ENCODE data around the gene KIF26B.

Gene KIF26B

DNA sequence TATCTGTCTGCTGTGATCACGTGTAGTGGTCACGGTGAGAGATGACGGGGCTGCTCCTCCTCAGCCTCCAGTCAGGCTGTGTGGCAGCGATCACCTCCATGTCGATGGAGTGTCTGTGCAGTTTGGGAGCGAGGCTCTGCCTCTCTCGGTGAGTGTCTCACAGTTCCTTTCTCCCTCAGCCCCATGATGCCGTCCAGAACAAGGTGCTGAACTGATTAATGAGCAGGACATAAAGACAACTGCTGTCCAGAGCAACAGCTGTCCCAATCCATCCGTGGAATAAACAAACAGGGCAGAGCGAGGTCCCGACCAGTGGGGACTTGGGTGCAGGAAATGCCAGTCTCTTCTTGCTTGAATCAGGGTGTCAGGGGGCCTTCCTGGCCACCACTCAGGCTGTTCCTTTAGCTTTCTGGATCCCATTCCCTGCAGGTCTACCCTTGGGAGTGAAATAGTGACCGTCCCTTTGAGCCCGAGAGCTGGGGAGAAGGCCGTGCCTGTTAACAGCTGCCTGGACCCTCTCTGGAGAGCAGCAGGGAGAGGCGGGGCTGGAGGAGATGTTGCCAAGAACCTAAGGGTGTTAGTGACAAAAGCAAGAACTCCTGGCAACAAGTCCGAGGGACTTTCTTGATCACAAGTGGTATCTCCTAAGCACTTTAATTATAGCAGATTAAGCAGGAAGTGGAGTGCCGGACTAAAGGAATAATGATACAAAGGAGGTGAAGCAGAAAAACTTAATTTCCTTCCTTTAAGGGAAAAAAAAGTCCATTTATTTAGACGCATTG, 443.9 kb downstream of the KIF26B start:
- DNase-seq (ENCODE audit: low read depth): no peak

DNA sequence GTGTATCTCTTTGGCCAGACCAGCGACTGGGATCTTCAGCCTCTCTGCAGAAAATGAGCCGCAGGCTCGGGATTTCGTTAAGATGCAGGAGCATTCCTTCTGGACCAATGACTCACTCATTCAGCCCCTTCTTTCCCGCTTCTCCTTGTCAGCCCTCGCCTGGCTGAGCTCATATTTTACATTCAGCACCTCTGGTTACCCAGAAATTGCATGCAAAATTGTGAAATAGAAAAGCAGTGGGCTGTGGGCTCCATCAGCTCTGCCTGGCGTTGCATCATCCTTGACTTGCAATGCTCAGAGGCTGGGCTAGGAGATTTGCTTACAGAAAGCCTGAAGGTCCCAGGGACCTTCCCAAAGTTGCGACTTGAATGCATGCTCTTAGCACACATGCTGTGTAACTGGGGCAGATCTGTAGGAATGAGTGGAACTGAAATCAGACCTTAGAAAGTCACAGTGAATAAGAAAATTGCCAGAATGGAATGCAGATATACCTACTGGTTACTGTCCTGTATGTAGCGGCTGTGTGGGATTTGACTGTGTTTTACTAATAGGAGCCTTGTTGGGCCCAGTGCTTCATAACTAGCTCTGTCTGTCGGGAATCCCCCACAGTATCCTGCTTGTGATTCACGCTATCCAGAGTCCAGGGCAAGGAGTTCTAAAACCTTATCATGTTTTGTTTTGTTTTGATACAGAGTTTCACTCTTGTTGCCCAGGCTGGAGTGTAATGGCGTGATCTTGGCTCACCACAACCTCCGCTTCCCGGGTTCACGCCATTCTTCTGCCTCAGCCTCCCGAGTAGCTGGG, 444.8 kb downstream of the KIF26B start:
- DNase-seq (ENCODE audit: low read depth): no peak

DNA sequence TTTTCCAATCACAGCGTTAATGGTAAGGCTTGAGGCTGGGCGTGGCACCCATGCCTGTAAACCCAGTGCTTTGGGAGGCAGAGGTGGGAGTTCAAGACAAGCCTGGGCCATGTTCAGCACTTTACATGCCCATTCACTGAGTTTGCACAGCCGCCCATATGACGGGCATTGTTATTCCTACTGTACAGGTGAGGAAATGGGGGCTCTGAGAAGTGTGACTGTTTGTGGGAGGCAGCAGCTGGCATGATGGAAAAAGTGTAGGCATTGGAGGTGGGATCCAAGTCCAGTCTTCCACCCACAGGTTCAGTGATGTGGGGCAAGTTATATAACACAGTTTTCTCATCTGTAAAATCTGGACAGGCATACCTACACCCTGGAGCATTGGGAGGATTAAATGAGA, 445.9 kb downstream of the KIF26B start:
- DNase-seq (ENCODE audit: low read depth): no peak

DNA sequence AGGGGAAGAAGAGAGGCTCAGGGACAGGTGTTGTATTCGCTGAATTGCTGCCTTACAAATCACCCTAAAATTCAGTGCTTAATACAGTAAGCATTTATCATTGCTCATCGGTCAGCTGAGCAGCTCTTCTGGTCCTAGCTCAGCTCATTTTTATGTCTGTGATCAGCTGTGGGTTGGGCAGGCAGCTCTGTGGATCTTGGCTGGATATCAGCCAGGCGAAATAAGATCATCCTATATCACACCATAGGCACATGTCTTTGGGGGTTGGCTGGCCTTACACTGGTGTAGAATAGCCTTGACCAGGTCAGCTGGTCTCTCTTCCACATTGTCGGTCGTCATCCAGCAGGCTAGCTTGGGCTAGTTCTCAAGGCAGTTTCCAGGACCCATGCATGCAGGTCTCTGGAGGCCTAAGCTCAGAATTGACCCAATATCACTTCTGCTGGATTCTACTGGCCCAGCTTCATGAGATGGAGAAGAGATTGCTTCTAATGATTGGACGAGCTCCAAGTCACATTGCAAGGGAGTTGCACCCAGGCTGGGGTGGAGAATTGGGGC, 448.6 kb downstream of the KIF26B start:
- DNase-seq (ENCODE audit: low read depth): no peak

DNA sequence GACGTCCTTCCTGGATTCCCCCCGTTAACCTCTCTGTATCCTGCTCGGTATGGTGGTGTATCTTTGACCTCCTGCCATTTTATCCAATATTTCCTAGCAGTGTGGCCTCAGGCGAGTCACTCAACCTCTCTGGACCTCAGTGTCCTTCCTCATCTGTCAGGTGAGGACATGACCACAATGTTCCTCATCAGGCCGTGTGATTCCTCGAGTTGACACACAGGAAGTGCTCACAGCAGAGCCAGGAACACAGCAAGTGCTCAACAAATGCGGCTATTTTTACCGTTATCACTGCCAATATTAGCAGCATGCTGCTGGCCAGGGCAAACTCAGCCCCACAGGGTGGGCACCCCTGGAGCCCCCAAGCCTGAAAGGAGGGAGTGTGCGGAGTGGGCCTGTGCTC, 450.2 kb downstream of the KIF26B start:
- DNase-seq (ENCODE audit: low read depth): no peak

DNA sequence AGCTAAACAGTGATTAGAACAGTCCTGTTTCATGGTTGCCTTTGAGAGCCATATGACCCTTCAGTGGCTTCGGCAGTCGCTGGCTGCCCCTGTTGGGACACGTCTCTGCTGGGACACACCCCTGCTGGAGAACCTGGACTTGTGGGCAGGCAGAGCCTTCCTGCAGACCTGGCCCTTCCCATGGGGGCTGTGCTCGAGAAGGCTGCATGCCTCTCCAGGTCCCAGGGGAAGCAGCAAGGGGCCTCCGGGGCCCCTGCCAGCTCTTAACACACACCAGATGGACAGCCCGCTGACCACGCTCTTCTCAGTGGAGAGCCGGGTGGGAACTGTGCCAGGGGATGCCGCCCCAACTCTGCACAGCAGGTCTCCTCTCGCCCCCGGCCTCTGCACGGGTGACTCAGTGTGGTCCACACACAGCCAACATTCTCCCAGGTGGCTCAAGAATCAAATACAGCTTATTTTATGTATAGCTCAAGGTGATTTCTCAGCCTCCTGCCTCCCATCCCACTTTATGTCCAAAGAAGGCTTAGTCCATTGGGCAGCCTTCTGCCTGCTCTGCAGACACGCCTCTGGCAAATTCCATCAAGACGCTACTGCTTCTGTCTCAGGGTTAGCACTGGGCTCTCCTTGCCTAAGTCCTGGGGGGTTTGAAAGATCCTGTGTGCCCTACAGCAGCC, 450.8 kb downstream of the KIF26B start:
- no peak for DNase-seq (ENCODE audit: low read depth)

DNA sequence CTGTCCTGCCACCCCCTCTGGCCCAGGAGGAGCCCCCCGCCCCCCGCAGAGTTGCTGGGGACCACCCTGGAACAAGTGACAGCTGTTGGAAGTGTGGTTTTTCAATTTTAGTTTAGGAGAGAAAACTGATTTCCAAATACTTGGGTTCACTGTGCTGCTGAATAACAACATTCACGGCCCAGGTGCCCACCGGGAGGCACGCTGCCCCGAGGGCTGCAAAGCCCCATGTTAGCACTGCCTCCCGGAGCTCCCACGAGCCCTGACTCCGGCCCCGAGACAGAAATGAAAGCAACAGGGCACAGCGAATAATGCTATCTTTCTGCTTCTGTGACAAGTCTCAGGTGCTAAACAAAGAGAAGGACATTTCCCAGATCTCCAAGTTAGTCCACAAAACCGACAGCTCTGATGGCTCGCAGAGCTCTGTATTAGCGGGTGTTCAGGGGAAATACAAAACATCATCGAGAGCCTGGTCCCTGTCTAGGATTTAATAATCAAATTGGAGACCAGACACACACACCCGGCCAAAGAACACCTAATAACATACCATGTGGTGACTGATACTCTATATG, 451.5 kb downstream of the KIF26B start:
- DNase-seq (ENCODE audit: low read depth): no peak

DNA sequence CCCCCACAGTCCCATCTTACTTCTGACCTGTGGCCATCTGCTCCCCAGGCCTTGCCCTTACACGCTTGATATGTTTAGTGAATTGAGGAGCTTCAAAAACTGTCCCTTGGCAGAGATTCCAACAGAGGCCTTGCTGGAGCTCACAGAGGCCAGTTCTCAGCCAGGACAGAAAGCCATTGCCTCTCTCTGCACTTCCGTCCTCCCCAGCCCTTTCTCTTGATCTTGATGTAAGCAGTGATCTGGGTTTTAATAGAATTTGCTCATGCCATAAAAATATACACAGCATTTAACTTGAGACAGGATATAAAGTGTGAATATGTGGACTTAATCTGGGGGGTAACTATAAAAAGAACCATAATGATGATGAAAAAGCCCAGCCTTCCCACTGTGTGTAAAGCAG, 453.5 kb downstream of the KIF26B start:
- no peak for DNase-seq (ENCODE audit: low read depth)

DNA sequence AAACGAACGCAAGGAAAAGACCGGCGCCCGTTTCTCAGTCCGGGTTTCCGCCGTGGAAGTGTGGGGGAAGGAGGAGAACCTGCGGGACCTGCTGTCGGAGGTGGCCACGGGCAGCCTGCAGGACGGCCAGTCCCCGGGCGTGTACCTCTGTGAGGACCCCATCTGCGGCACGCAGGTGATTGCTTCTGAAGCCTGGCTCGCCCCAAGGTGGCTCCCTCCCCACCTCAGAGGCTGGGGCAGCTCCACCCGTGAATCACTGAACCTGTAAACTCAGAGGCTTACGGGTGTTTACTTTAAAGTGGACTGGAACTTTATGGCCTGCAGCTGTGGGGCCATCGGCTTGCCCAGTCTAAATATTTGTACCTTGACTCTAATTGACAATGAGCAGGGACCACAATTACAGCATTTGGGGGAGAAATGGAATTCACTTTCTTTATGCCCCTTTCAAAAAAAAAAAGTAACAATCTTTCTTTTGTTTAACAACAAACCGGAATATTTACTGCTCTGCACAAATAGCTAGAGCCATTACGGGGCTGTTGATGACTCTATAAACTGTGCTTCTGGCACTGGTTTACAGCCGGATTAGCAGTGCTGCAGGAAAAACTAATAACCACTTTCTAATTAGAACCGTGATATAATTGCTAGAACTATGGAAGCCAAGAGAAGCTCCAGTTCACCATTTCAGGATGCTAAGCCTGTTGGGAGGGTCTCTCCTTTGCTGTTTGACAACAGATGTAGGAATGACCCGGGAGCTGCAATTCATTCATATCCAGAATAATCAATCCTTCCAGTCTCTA, 454.8 kb downstream of the KIF26B start:
- DNase-seq (ENCODE audit: low read depth): no peak

DNA sequence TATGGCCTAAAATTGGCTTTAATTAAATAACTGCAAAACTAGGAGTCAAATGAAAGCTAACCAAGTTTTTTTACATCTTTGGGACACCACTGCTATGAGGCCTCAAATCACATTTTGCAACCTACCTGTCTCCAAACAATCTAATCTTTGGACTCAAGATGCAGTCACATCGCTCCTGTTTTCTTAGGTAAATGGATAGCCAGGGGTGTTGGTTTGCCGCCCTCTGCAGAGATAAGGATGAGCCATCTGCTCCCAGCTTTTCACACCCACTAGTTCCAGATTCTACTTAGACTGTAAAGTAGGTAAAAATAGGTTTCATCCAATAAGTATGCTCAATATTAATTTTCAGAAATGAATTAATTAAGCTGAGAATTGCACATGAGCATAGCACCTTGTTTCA, 456.5 kb downstream of the KIF26B start:
- no peak for DNase-seq (ENCODE audit: low read depth)

DNA sequence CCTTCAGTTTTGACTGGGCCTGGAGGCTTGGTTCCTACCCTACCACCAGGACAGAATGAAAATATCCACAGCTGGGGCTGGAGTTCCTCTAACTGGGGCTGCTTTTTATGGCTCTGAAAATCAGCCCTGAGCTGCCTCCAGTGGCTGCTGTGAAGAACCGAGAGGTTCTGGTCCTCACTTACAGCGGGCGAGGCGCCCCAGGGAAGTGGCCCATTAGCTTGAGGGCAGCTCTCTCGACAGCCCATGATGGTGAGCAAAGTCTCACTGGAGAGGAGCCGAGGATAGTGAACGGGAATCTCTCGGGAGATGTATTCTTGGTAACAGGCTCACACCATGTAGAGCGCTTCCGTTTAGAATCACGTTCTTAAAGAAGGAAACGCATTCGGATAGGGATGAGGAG, 459.7 kb downstream of the KIF26B start:
- DNase-seq (ENCODE audit: low read depth): no peak

DNA sequence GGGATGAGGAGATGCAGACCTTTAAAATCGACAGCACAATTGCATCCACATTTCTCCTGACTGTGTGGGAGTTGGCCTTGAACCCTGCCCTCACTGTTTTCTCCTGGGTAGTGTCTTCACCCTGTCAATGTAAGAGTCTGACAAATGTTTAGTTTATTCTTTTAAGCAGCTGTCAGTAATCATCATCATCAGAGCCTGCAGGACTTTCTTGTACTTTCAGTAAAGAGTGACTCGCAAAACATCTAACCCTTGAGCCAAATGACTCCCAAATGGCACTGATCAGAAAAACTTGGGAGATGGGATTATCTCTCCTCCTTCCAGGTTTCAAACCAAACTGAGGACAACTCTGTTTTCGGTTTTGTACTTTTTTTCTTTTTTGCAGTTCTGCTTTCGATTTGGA, 460.2 kb downstream of the KIF26B start:
- DNase-seq (ENCODE audit: low read depth): no peak

DNA sequence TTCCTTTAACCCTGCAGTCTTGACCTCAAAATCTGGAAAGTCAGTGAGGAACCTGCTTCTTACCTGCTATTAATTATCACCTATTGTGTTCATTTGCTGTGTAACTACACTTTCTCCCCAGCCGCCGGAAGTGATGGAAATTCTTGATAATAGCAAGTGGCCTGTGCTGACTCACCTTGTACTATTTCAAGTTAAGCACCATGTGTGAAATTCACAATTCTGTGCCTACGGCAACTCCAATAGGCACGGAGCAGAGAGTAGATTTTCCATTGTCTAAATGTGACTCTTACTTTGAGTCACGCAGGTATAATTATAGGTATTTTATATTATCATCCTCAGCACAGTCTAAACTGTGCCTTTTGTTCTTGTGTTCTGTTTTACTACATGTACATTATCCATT, 466.8 kb downstream of the KIF26B start:
- no peak for DNase-seq (ENCODE audit: low read depth)

DNA sequence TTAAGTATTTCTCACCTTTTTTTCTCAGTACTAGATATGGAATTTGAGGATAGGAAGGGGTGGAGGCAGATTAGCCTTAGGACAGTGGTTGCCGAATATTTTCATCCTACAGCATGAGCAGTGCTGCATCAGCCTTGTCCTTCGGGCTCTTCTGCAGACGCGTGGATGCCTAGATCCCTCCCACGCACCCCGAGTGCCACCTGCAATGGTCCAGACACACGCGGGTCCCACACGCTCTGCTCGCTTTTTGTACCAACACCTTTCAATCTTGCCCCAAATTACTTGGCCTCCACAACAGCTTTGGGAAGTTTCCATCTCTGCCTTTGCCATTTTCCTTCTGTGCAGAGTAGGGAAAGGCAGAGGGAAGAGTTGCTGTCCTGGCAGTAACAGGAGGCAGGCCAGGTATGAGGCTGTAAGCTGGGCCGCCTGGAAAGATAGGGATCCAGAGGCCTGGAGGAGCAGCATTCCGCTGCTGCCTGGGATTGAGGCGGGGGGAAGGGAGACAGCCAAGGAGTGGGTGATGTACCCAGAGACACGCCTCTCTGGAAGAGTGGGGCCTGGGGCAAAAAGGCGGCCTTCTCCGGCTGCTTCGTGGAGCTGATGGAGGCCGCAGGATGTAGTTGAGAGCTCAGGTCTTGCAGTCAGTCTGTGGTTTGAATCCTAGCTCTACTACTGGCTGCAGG, 467.7 kb downstream of the KIF26B start:
- no peak for DNase-seq (ENCODE audit: low read depth)

DNA sequence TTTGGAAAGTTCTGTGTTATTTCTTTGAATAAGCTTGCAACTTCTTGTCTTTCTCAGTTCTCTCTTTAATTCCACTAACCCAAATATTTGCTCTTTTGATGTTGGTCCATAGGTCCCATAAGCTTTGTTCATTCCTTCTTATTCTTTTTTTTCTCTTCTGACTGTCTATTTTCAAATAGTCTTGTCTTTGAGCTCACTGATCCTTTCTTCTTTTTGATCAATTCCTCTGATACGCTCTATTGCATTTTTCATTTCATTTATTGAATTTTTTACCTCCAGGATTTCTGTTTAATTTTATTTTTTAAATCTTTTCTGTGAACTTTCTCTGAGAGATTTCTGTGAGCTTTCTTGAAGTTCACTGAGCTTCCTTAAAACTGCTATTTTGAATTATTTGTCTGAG, 486.6 kb downstream of the KIF26B start:
- no peak for DNase-seq (ENCODE audit: low read depth)

DNA sequence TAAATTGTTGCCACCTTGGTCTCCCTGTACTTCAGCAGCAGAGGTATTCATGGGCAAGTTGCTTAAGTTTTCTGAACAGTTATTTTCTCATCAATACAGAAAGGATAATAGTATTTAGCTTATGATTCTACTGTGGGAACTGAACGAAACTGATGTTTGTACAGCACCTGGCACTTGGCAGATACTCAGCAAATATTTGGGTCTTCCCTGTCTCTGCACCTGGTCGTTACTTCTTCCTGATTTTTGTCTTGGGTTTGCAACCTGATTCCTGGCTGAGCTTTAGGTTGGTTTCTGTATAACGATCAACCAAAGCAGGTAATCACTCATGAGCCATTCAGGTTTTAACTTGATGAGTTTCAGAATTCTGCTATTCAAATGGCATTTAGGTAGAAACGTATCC, 490.6 kb downstream of the KIF26B start:
- no peak for DNase-seq (ENCODE audit: low read depth)

DNA sequence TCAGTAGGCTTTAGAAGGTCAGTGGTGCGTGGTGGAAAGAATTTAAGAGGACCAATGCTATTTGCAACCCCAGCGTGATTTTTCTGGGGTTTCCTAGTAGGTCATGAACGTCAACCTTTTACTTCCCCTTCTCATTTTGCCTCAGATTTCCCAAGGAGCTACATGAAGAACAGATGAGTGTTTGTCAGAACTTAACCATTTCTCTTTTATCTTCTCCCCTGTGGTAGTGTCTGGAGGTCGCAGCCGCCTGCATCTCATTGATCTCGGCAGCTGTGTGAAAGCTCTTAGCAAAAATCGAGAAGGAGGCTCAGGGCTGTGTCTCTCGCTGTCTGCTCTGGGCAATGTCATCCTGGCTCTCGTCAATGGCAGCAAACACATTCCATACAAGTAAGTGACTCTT, 491.1 kb downstream of the KIF26B start:
- no peak for DNase-seq (ENCODE audit: low read depth)

DNA sequence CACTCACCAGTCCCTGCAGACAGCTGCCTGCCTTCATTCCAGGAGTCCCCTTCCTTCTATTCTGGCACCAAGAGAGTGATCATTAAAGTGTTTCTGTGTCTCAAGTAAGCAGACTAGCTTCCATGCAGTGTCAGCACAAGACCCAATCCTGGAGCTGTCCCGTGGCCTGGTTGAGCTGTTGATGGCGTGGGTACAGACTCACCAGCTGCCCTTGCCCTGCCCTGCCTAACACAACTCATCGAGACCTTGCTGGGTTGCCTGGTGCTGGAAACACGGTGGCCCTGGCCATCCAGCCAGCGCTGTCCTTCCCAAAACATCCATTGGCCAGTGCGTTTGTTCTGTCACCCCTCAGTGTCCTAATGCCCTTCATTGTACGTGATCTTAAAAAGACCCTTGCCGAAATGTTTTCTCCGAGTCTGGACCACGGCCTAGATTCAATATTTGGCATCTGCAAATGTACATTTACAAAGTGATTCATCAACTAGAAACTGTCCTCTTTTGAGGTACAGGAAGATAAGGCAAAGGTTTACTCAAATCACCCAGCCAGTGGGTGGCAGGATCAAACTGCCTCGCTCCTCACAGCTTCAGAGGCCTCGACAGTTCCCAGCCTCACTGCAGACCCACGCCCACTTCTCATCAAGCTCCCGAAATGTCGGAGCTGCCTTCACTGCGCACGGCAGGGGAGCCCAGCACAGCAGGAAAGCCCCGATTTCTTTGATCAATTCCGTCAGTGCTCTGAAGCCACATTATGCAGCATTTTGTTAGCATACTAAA, 494.2 kb downstream of the KIF26B start:
- no peak for DNase-seq (ENCODE audit: low read depth)

DNA sequence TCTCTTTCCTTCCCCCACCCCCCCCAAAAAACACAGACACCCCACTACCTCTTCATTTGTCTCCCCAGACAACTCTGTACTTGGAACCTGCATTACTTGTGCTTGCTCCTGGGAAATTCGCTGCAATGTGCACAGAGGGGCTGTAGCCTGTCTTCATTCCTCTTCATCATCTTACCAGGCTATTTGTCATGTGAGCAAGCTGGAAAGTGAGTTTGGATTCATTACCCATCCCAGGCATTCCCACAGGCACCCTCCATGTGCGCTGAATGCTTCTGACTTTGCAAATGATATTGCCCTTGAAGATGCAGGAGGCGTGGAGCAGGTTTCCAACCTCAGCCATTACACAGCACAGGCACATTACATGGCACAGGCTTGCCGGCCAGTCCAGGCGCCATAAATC, 494.9 kb downstream of the KIF26B start:
- no peak for DNase-seq (ENCODE audit: low read depth)

DNA sequence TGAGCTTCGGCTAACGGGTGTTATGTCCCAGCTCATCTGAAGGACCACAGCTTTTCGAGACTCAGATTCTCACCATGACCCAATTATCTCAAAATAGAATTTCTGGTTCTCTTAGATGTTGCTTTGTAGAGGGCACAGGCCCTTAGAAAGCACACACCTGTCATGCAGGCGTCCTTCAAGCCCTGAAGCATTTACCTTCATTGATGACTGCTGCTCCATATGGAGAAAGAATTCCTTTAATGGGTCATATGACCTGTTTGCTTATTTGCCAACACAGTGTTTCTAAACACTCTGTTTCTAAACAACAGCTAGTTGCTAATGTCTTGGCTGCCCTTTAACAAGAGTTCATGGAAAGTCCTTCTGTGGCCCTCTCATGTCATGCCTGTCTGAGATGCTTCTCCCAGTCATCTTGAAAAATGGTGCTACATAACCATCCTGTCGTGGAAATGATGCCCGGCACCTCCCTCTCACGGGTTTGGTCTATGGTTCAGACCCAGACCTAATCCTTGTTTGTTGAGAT, 495.7 kb downstream of the KIF26B start:
- no peak for DNase-seq (ENCODE audit: low read depth)
